Endothelial cell (in vitro differentiated cells): ENCODE results near the gene IFI44L. TPM values are rescaled to one million over a fixed set of nuclear protein-coding genes. Genes with fewer than 3 reads are reported as not detected.
A peak's percentile ranks its signal among the peaks of the same experiment; 100 is the strongest.

ENCODE experiments used
- DNase-seq: peaks from one replicate; pipeline ENCODE4 v3.0.0; 2021; ENCODE audit warnings: low spot score
- H3K27ac Mint-ChIP-seq: one replicate; pipeline ENCODE4 v1.8.0; 2021; ENCODE audit warnings: mixed read lengths, inconsistent platforms; ENCODE audit not compliant: unreplicated experiment
- H3K27me3 Mint-ChIP-seq: one replicate; pipeline ENCODE4 v1.8.0; 2021; ENCODE audit warnings: mild to moderate bottlenecking, moderate library complexity, mixed read lengths, inconsistent platforms; ENCODE audit not compliant: unreplicated experiment
- H3K36me3 Mint-ChIP-seq: one replicate; pipeline ENCODE4 v1.8.0; 2021; ENCODE audit warnings: mild to moderate bottlenecking, low read depth, mixed read lengths, inconsistent platforms; ENCODE audit not compliant: unreplicated experiment
- H3K4me1 Mint-ChIP-seq: one replicate; pipeline ENCODE4 v1.8.0; 2021; ENCODE audit warnings: mild to moderate bottlenecking, mixed read lengths, inconsistent platforms; ENCODE audit not compliant: unreplicated experiment
- H3K4me3 Mint-ChIP-seq: one replicate; pipeline ENCODE4 v1.8.0; 2021; ENCODE audit warnings: mild to moderate bottlenecking, mixed read lengths, inconsistent platforms; ENCODE audit not compliant: unreplicated experiment
- H3K9me3 Mint-ChIP-seq: one replicate; pipeline ENCODE4 v1.8.0; 2021; ENCODE audit warnings: mixed read lengths, inconsistent platforms; ENCODE audit not compliant: unreplicated experiment
- long read RNA-seq: library from polyadenylated mRNA; unstranded; transcript quantifications from one replicate; pipeline ENCODE4 v2.0.0, GENCODE V29; 2020; ENCODE audit not compliant: unreplicated experiment
- total RNA-seq: library from RNA; stranded (reverse); fragmentation: NEBNext Ultra II Directional; extraction: Animal tissue kit (Norgen Biotek cat#: 25700); gene quantifications from one replicate; pipeline ENCODE4 v1.2.1, GENCODE V29; 2021; ENCODE audit not compliant: unreplicated experiment
- TF ChIP-seq, protein P1 (sequence below): fragments of 200-600 bp; sonication (generic); IDR thresholded peaks from one replicate; pipeline ENCODE4 v1.5.0; 2021; ENCODE audit warnings: antibody characterized with exemption; ENCODE audit not compliant: unreplicated experiment

The IFI44L gene
- 0.59 TPM for total RNA-seq
- long read RNA-seq, partial matches to known transcripts = 0 of 1 reads
- long read RNA-seq, other reads (novel, unspliced or antisense) = 1 of 1 reads

GRCh38 chr1:78619803-78620579 is at the start of gene IFI44L:
TSS of gene IFI44L (plus strand) at chr1:78620448. CDS start at chr1:78627916, 7,468 bp downstream.
- no peak for DNase-seq
- H3K27me3 Mint-ChIP-seq = no peaks in the 10 kb centered on the region
- no peak within 1 kb of the TSS for H3K27ac Mint-ChIP-seq
- no peaks in the 10 kb centered on the region for H3K9me3 Mint-ChIP-seq
- H3K4me3 Mint-ChIP-seq = no peak within 1 kb of the TSS
- TF ChIP-seq, protein P1, sequence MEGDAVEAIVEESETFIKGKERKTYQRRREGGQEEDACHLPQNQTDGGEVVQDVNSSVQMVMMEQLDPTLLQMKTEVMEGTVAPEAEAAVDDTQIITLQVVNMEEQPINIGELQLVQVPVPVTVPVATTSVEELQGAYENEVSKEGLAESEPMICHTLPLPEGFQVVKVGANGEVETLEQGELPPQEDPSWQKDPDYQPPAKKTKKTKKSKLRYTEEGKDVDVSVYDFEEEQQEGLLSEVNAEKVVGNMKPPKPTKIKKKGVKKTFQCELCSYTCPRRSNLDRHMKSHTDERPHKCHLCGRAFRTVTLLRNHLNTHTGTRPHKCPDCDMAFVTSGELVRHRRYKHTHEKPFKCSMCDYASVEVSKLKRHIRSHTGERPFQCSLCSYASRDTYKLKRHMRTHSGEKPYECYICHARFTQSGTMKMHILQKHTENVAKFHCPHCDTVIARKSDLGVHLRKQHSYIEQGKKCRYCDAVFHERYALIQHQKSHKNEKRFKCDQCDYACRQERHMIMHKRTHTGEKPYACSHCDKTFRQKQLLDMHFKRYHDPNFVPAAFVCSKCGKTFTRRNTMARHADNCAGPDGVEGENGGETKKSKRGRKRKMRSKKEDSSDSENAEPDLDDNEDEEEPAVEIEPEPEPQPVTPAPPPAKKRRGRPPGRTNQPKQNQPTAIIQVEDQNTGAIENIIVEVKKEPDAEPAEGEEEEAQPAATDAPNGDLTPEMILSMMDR = no peak
- no peaks in the 10 kb centered on the region for H3K4me1 Mint-ChIP-seq
- H3K36me3 Mint-ChIP-seq = no peaks in the 10 kb centered on the region

DNA sequence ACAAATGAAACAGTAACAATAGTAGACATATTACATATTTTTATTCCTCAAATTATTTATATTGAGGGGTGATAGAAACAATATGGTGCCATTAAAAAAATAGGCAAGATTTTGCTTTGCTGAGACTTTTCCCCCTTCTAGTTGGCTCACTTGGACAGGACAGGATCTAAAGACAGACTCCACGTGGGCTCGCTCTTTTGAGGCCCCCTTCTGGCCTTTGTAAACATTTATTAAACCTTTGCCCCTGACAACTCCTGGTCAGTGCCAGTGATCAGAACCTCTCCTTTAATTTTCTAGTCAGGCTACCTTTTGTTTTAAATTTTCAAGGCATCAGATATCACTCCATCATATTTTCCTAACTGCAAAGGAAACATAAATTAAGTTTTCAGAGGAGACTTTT is 49.7 kb upstream of the IFI44L start:
- TF ChIP-seq, protein P1 = no peak
- peaks cover 1% of the 10 kb centered on the region for H3K27me3 Mint-ChIP-seq
- H3K27ac Mint-ChIP-seq = no peak overlapping the region
- no peak overlapping the region for H3K4me3 Mint-ChIP-seq
- H3K9me3 Mint-ChIP-seq = no peaks in the 10 kb centered on the region
- DNase-seq = peak; percentile 8
- no peaks in the 10 kb centered on the region for H3K36me3 Mint-ChIP-seq
- H3K4me1 Mint-ChIP-seq = no peaks in the 10 kb centered on the region

DNA sequence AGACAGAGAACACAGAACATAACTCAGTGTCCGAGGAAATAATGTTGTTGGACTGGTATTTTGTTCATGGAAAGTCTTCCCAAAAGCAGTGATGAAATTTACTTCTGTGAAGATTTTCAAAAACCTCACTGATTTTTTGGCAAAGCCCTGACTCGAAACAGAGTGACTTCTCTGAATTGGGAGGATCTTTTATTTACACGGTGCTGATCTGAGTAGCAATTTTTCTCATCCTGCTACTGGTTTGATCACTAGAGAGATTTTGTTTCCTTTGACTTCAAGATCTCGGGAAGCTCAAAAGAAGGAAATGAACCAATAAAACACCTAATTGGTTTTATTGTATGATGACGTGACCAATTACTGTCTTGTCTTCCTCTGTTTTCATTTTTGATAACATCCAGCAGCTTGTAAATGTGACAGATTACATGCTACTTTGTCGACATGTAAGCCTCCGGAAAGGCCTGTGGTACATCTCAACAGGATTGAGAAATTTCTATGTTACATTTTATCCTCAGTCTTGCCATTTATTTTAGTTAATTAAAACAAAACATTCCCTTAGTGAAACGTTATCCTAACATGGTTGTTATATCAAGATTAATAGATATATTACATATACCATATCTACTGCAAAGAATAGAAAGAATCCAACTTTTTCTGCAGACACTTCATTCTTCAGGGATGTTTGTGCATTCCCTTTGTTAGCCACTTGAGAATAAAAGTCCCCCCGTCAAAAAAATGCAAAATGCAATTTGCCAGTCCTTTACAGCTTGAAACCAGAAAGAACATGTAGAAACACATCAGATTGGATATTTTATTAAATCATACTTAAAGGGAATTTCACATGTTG is 42.8 kb upstream of the IFI44L start:
- no peaks in the 10 kb centered on the region for H3K4me1 Mint-ChIP-seq
- H3K9me3 Mint-ChIP-seq = no peaks in the 10 kb centered on the region
- H3K27ac Mint-ChIP-seq = no peak overlapping the region
- TF ChIP-seq, protein P1 = no peak
- no peak for DNase-seq
- H3K36me3 Mint-ChIP-seq = no peaks in the 10 kb centered on the region
- peaks cover 1% of the 10 kb centered on the region for H3K27me3 Mint-ChIP-seq
- no peak overlapping the region for H3K4me3 Mint-ChIP-seq

GRCh38 chr1:78586572-78586971 is 33.7 kb upstream of the IFI44L start:
- DNase-seq = no peak
- H3K36me3 Mint-ChIP-seq = no peaks in the 10 kb centered on the region
- no peaks in the 10 kb centered on the region for H3K4me1 Mint-ChIP-seq
- no peaks in the 10 kb centered on the region for H3K9me3 Mint-ChIP-seq
- H3K4me3 Mint-ChIP-seq = no peak overlapping the region
- H3K27ac Mint-ChIP-seq = no peak overlapping the region
- TF ChIP-seq, protein P1 = no peak
- H3K27me3 Mint-ChIP-seq = no peaks in the 10 kb centered on the region

DNA sequence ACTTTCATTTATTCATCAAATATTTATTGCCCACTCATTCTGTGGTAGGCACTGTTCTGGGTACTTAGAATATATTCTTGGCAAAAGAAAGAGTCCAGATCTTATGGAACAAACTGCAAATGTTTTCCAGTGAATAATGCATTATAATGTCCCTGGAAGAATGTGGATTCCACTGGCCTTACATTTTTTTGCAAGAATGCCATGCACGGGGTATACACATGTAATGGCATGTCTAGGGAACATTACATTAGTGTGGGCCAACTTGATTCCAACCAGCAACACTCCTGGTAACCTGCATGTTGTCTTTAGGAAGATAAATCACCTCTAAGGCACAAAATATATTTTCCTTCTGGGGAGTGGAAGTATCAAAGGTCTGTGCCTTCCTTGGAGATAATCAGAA is 33.0 kb upstream of the IFI44L start:
- TF ChIP-seq, protein P1 = no peak
- no peaks in the 10 kb centered on the region for H3K27me3 Mint-ChIP-seq
- no peaks in the 10 kb centered on the region for H3K9me3 Mint-ChIP-seq
- H3K4me3 Mint-ChIP-seq = no peak overlapping the region
- H3K36me3 Mint-ChIP-seq = no peaks in the 10 kb centered on the region
- no peaks in the 10 kb centered on the region for H3K4me1 Mint-ChIP-seq
- DNase-seq = no peak
- H3K27ac Mint-ChIP-seq = no peak overlapping the region
